ENCODE results near the gene ZNF512B.

- TF ChIP-seq REST (IDR thresholded peaks at IDR 0.05; ENCODE audit: low read depth) (no peak), TAF1 (IDR thresholded peaks at IDR 0.05; ENCODE audit: low read depth) (no peak), CEBPB (IDR thresholded peaks at IDR 0.05) (no peak), FOXM1 (IDR thresholded peaks at IDR 0.05; ENCODE audit: borderline replicate concordance, low read depth) (no peak), EP300 (IDR thresholded peaks at IDR 0.05; ENCODE audit: borderline replicate concordance) (no peak), ZBTB7A (IDR thresholded peaks at IDR 0.05; ENCODE audit: low read depth) (no peak)
These were observed 1.4 kb downstream of the ZNF512B start for GRCh38 chr20:63968136-63968927.
